Suprapubic skin (tissue), 3 donors: ENCODE data around the gene DTNBP1.

Experiments used
- POLR2A ChIP-seq, 2 donors: fragments of 450-650 bp; IDR thresholded peaks; one replicate each; pipeline ENCODE4 v1.6.1; 2017; ENCODE audit warnings: antibody characterized with exemption in 2 of 2, mild to moderate bottlenecking in 2 of 2, moderate library complexity in 2 of 2
- TF ChIP-seq, protein P1 (sequence below), 2 donors: fragments of 200-600 bp in 1 of 2; fragments of 450-650 bp in 1 of 2; sonication (generic) in 1 of 2; IDR thresholded peaks; one replicate each; pipeline ENCODE4 v1.5.1; 2016 to 2019; ENCODE audit warnings: antibody characterized with exemption in 2 of 2, mild to moderate bottlenecking in 1 of 2, moderate library complexity in 1 of 2

DNA sequence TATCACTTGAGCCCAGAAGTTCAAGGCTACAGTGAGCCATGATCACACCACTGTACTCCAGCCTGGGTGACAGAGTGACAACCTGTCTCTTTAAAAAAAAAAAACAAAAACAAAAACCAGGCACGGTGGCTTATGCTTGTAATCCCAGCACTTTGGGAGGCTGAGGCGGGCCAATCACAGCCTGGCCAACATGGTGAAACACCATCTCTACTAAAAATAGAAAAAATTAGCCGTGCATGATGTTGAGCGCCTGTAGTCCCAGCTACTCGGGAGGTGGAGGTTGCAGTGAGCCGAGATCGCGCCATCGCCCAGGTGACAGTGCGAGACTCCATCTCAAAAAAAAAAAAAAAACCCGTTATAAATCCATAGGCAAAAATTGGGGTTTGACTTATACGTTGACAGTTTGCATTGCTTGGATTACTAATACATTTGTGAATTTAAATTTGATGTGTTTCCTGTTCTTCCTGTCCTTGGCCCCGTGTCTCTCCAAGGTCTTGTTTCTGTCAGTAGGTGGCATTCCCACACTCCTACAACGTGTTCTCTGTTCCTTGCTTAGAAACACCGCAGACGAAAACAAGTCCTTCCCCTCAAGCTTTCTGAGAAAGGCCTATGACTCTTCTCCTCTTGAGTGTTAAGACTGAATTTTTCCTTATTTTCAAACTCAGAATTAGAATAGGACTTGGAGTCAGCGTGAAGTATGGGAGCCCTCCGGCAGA, 147.0 kb downstream of the DTNBP1 start:
- no peak for TF ChIP-seq POLR2A (IDR thresholded peaks at IDR 0.05)
- TF ChIP-seq, protein P1, sequence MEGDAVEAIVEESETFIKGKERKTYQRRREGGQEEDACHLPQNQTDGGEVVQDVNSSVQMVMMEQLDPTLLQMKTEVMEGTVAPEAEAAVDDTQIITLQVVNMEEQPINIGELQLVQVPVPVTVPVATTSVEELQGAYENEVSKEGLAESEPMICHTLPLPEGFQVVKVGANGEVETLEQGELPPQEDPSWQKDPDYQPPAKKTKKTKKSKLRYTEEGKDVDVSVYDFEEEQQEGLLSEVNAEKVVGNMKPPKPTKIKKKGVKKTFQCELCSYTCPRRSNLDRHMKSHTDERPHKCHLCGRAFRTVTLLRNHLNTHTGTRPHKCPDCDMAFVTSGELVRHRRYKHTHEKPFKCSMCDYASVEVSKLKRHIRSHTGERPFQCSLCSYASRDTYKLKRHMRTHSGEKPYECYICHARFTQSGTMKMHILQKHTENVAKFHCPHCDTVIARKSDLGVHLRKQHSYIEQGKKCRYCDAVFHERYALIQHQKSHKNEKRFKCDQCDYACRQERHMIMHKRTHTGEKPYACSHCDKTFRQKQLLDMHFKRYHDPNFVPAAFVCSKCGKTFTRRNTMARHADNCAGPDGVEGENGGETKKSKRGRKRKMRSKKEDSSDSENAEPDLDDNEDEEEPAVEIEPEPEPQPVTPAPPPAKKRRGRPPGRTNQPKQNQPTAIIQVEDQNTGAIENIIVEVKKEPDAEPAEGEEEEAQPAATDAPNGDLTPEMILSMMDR (IDR thresholded peaks at IDR 0.05), result no peak
